Calu3 (cell line): Measurements from ENCODE around the gene OBSCN. TPM values are rescaled to one million over a fixed set of nuclear protein-coding genes. Genes with fewer than 3 reads are reported as not detected.

Source experiments
- BruUV-seq: library from RNA; stranded (reverse); fragments of 400-500 nt; replicated peaks from 2 replicates; lab custom pipeline; 2021; lab: Mats Ljungman, UMichigan
- CTCF ChIA-PET: fragments of 300-600 bp; sonication (Branson Sonifier 250); formaldehyde crosslinking; loops from one replicate; lab custom pipeline; 2022; ENCODE audit warnings: antibody characterized with exemption; lab: Charles Lee
- DNase-seq: peaks from one replicate; pipeline ENCODE4 v3.0.0; 2022
- H3K27ac Mint-ChIP-seq: one replicate; pipeline ENCODE4 v1.8.0; 2022; ENCODE audit warnings: mixed read lengths; ENCODE audit not compliant: unreplicated experiment
- H3K27me3 Mint-ChIP-seq: one replicate; pipeline ENCODE4 v1.8.0; 2022; ENCODE audit warnings: mixed read lengths; ENCODE audit not compliant: unreplicated experiment
- H3K36me3 Mint-ChIP-seq: one replicate; pipeline ENCODE4 v1.8.0; 2022; ENCODE audit warnings: mild to moderate bottlenecking, moderate library complexity, mixed read lengths; ENCODE audit not compliant: insufficient read depth, unreplicated experiment
- H3K4me1 Mint-ChIP-seq: one replicate; pipeline ENCODE4 v1.8.0; 2022; ENCODE audit warnings: mild to moderate bottlenecking, low read depth, mixed read lengths; ENCODE audit not compliant: unreplicated experiment
- H3K4me3 Mint-ChIP-seq: one replicate; pipeline ENCODE4 v1.8.0; 2022; ENCODE audit warnings: mild to moderate bottlenecking, low read depth, moderate library complexity, mixed read lengths; ENCODE audit not compliant: unreplicated experiment
- H3K9me3 Mint-ChIP-seq: one replicate; pipeline ENCODE4 v1.8.0; 2022; ENCODE audit warnings: low read depth, mixed read lengths; ENCODE audit not compliant: unreplicated experiment
- CTCF ChIP-seq: fragments of 200-600 bp; IDR thresholded peaks from one replicate; pipeline ENCODE4 v1.8.0; 2022; ENCODE audit warnings: antibody characterized with exemption; ENCODE audit not compliant: unreplicated experiment
- intact Hi-C: fragments of 100-400 bp; cut with micrococcal nuclease; formaldehyde crosslinking; loops from one replicate; pipeline ENCODE4 v1.10.0; 2022; ENCODE audit not compliant: unreplicated experiment
- total RNA-seq: library from RNA; stranded (reverse); gene quantifications from 2 replicates; pipeline ENCODE4 v1.2.3, GENCODE V29; 2022

Gene OBSCN
- total RNA-seq, 1 experiment from 2014 or later = 19.5 TPM

GRCh38 chr1:228283476-228284147 is 75.8 kb downstream of the OBSCN start:
- BruUV-seq = no TSS peak
- Mint-ChIP-seq H3K4me1 (no peaks in the 10 kb centered on the region), H3K36me3 (no peaks in the 10 kb centered on the region), H3K4me3 (no peak overlapping the region), H3K9me3 (no peaks in the 10 kb centered on the region), H3K27me3 (no peaks in the 10 kb centered on the region), H3K27ac (no peak overlapping the region)
- CTCF ChIA-PET = no interaction called here
- intact Hi-C loops = no loop called here
- no peak for TF ChIP-seq CTCF
- DNase-seq = no peak

- CTCF ChIA-PET = no interaction called here
- intact Hi-C loops = no loop called here
- H3K27me3 Mint-ChIP-seq = no peaks in the 10 kb centered on the region
Measured at GRCh38 chr1:228284148-228284495, 76.3 kb downstream of the OBSCN start.

GRCh38 chr1:228284521-228284920 is 76.7 kb downstream of the OBSCN start:
- CTCF ChIA-PET = no interaction called here
- intact Hi-C loops = no loop called here
- BruUV-seq = no TSS peak
- H3K27ac Mint-ChIP-seq = no peak overlapping the region
- H3K4me3 Mint-ChIP-seq = no peak overlapping the region
- no peaks in the 10 kb centered on the region for H3K4me1 Mint-ChIP-seq
- no peaks in the 10 kb centered on the region for H3K36me3 Mint-ChIP-seq
- no peak for DNase-seq
- TF ChIP-seq CTCF = no peak
- no peaks in the 10 kb centered on the region for H3K27me3 Mint-ChIP-seq
- no peaks in the 10 kb centered on the region for H3K9me3 Mint-ChIP-seq

More at GRCh38 chr1:228284148-228284495, 76.3 kb downstream of the OBSCN start:
- H3K27ac Mint-ChIP-seq = no peak overlapping the region
- no peak overlapping the region for H3K4me3 Mint-ChIP-seq
- BruUV-seq = no TSS peak
- no peak for TF ChIP-seq CTCF
- no peaks in the 10 kb centered on the region for H3K9me3 Mint-ChIP-seq
- no peak for DNase-seq
- no peaks in the 10 kb centered on the region for H3K36me3 Mint-ChIP-seq
- H3K4me1 Mint-ChIP-seq = no peaks in the 10 kb centered on the region

- H3K36me3 Mint-ChIP-seq = no peaks in the 10 kb centered on the region
- no peaks in the 10 kb centered on the region for H3K27me3 Mint-ChIP-seq
- CTCF ChIA-PET = interaction anchor here (1.0 kb wide), 1 partner anchor 55 kb away, joined by 3 read pairs; no protein-coding TSS in a partner anchor
- no peaks in the 10 kb centered on the region for H3K4me1 Mint-ChIP-seq
- intact Hi-C loops = no loop called here
- no peak overlapping the region for H3K4me3 Mint-ChIP-seq
- no TSS peak for BruUV-seq
- no peak for DNase-seq
- H3K27ac Mint-ChIP-seq = no peak overlapping the region
- TF ChIP-seq CTCF = no peak
- no peaks in the 10 kb centered on the region for H3K9me3 Mint-ChIP-seq
Measured at GRCh38 chr1:228285661-228286504, 78.0 kb downstream of the OBSCN start.
